Cardiac muscle cell (in vitro differentiated cells and primary cell): Measurements from ENCODE around the gene FSTL4. TPM values are rescaled to one million over a fixed set of nuclear protein-coding genes. Genes with fewer than 3 reads are reported as not detected.

ENCODE experiments used
- DNase-seq, 2 donors: peaks; one replicate each; pipeline versions ENCODE4 v3.0.0 to v3.0.0-alpha.2; 2010 to 2017; ENCODE audit warnings: low read depth in 1 of 2, low spot score in 1 of 2
- H3K27ac ChIP-seq: fragments of 200-600 bp; sonication (generic); 2 replicates; pipeline ENCODE4 v1.5.1; 2016
- H3K27me3 ChIP-seq: fragments of 200-600 bp; sonication (generic); 2 replicates; pipeline ENCODE4 v1.6.0; 2016; ENCODE audit warnings: control low read depth
- H3K36me3 ChIP-seq: fragments of 200-600 bp; sonication (generic); 2 replicates; pipeline ENCODE4 v1.5.1; 2016; ENCODE audit warnings: control low read depth
- H3K4me1 ChIP-seq: fragments of 200-600 bp; sonication (generic); 2 replicates; pipeline ENCODE4 v1.8.1; 2017; ENCODE audit warnings: low read depth, mild to moderate bottlenecking, mixed run types
- H3K4me3 ChIP-seq: fragments of 200-600 bp; sonication (generic); 2 replicates; pipeline ENCODE4 v1.5.1; 2016; ENCODE audit warnings: mild to moderate bottlenecking
- H3K9me3 ChIP-seq: fragments of 200-600 bp; sonication (generic); 2 replicates; pipeline ENCODE4 v1.5.1; 2017; ENCODE audit warnings: low read depth, mild to moderate bottlenecking, control low read depth
- CTCF ChIP-seq: IDR thresholded peaks from 2 replicates; pipeline ENCODE4 v1.5.1; 2012; ENCODE audit warnings: low read depth, mild to moderate bottlenecking, low read length
- polyA plus RNA-seq: library from polyadenylated mRNA; unstranded; fragments of >200 nt; fragmentation: Nextera tagmentation; extraction: Ambion mirVana; gene quantifications from 2 replicates; pipeline ENCODE4 v1.2.1, GENCODE V29; 2016
- total RNA-seq: library from RNA; depleted of rRNA; stranded (reverse); fragments of >200 nt; gene quantifications from 2 replicates; pipeline ENCODE4 v1.2.3, GENCODE V29; 2016

The FSTL4 gene
- total and polyA plus RNA-seq, 2 experiments from 2014 or later: 0.06 TPM; not detected in 1

DNA sequence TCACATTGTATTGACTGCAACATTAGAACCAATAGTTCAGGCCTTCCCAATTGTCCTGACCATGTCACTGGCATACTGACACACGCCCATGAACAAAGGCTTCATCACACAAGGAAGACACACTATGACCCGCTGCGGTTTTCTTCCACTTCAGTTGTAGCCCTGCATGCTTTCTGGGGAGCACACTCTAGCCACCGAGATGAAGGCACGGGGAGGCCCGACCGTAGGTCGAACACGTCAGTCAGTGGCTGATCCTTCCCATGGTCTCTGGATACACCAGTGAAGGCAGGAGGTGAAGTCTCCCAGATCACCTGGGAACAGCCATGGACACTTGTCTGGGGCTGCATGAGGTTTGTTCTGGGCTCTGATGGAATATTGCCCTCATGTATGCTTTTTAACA lies 224.7 kb downstream of the FSTL4 start:
- TF ChIP-seq CTCF: no peak
- no peak overlapping the region for H3K27ac ChIP-seq
- DNase-seq: no peak
- H3K4me1 ChIP-seq: peaks cover 8% of the 10 kb centered on the region
- H3K9me3 ChIP-seq: no peaks in the 10 kb centered on the region
- H3K36me3 ChIP-seq: no peaks in the 10 kb centered on the region
- no peak overlapping the region for H3K4me3 ChIP-seq
- H3K27me3 ChIP-seq: no peaks in the 10 kb centered on the region

- H3K27me3 ChIP-seq: no peaks in the 10 kb centered on the region
- no peaks in the 10 kb centered on the region for H3K9me3 ChIP-seq
- no peak for TF ChIP-seq CTCF
- H3K36me3 ChIP-seq: no peaks in the 10 kb centered on the region
- no peak overlapping the region for H3K27ac ChIP-seq
- DNase-seq: no peak
- H3K4me3 ChIP-seq: no peak overlapping the region
- H3K4me1 ChIP-seq: peaks cover 8% of the 10 kb centered on the region
Observed at GRCh38 chr5:133387091-133387490, 225.2 kb downstream of the FSTL4 start.

DNA sequence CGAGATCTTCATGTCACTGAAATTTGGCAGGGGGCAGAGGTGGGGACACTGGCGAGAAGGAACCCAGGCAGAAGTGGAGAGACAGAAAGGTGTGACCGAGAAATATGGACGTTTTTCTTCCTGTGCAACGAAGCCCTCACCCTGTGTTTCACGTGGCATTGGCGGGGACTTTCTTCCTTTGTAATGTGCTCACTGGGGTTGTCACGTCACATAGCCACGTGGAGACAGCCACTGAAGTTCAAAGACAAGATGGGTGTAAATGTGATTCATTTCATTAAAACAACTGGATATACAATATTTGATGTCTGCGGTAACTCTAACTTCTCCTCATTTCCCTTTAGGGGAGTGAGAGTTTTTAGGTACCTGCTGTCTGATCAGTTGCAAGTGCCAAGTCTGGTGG lies 225.7 kb downstream of the FSTL4 start:
- H3K27ac ChIP-seq: no peak overlapping the region
- H3K9me3 ChIP-seq: no peaks in the 10 kb centered on the region
- no peak for DNase-seq
- H3K36me3 ChIP-seq: no peaks in the 10 kb centered on the region
- H3K4me3 ChIP-seq: no peak overlapping the region
- H3K4me1 ChIP-seq: peaks cover 8% of the 10 kb centered on the region
- no peak for TF ChIP-seq CTCF
- no peaks in the 10 kb centered on the region for H3K27me3 ChIP-seq

GRCh38 chr5:133385346-133385745 lies 227.0 kb downstream of the FSTL4 start:
- Histone ChIP-seq H3K27me3 (no peaks in the 10 kb centered on the region), H3K36me3 (no peaks in the 10 kb centered on the region), H3K27ac (no peak overlapping the region), H3K4me1 (peaks cover 8% of the 10 kb centered on the region), H3K9me3 (no peaks in the 10 kb centered on the region), H3K4me3 (no peak overlapping the region)
- no peak for TF ChIP-seq CTCF
- DNase-seq: no peak

GRCh38 chr5:133384903-133385302 lies 227.4 kb downstream of the FSTL4 start:
- no peak for TF ChIP-seq CTCF
- Histone ChIP-seq H3K27ac (no peak overlapping the region), H3K4me1 (peaks cover 8% of the 10 kb centered on the region), H3K9me3 (no peaks in the 10 kb centered on the region), H3K4me3 (no peak overlapping the region), H3K27me3 (no peaks in the 10 kb centered on the region), H3K36me3 (no peaks in the 10 kb centered on the region)
- DNase-seq: no peak
